T-helper 9 cell (primary cell): ENCODE results near the gene TOPBP1.
"Not testable (repeated sequence)": the region's sequence is repeated elsewhere in the genome, so short reads cannot be mapped to it uniquely, and the experiment has no call there.

Experiments used
- DNase-seq: peaks from one replicate; pipeline ENCODE4 v3.0.0-alpha.2; 2020

Gene TOPBP1

GRCh38 chr3:133570139-133570936 lies 91.4 kb downstream of the TOPBP1 start:
- DNase-seq: no peak

- no peak for DNase-seq
Measured at GRCh38 chr3:133568294-133569014, 93.3 kb downstream of the TOPBP1 start.

GRCh38 chr3:133563816-133564215 lies 97.9 kb downstream of the TOPBP1 start:
- no peak for DNase-seq

- DNase-seq: no peak
Measured at GRCh38 chr3:133563186-133563591, 98.6 kb downstream of the TOPBP1 start.

GRCh38 chr3:133562376-133562775 lies 99.4 kb downstream of the TOPBP1 start:
- DNase-seq: no peak

- no peak for DNase-seq
Measured at GRCh38 chr3:133561679-133562078, 100.1 kb downstream of the TOPBP1 start.

- DNase-seq: not testable (repeated sequence)
Measured at GRCh38 chr3:133551589-133551988, 110.2 kb downstream of the TOPBP1 start.
